ENCODE results near the gene TPH2.

TPH2 gene

DNA sequence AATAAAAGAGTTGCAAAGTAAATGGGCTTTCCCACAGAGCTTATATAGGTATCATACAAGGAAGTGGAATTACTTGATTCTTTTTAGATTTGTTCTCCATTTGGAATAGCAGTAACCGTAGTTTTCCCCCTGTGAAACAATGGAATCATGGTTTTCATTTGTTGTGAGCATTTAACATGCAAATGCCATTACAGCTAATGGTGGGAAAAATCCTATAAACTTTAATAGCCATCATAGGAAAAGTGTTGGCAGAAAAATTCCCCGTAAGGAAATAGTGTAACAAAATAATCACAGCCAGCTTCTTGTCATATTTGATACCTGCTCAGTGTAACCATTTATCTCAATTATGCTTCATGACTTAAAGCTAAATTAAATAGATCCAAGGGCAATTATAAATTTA, 95.3 kb downstream of the TPH2 start:
- H3K27me3 Mint-ChIP-seq, result peaks cover 20% of the 10 kb centered on the region
- no peaks in the 10 kb centered on the region for H3K4me1 Mint-ChIP-seq (ENCODE audit: low read depth)
- H3K36me3 Mint-ChIP-seq (ENCODE audit: low read depth), result no peaks in the 10 kb centered on the region
- H3K4me3 Mint-ChIP-seq, result no peak overlapping the region
- no peak for DNase-seq
- H3K27ac Mint-ChIP-seq, result no peak overlapping the region
- H3K9me3 Mint-ChIP-seq, result no peaks in the 10 kb centered on the region

- H3K9me3 Mint-ChIP-seq, result no peaks in the 10 kb centered on the region
- H3K4me1 Mint-ChIP-seq (ENCODE audit: low read depth), result no peaks in the 10 kb centered on the region
- no peak overlapping the region for H3K4me3 Mint-ChIP-seq
- DNase-seq, result no peak
- H3K27ac Mint-ChIP-seq, result no peak overlapping the region
- no peaks in the 10 kb centered on the region for H3K36me3 Mint-ChIP-seq (ENCODE audit: low read depth)
- H3K27me3 Mint-ChIP-seq, result peaks cover 14% of the 10 kb centered on the region
These were observed 97.0 kb downstream of the TPH2 start for GRCh38 chr12:72035625-72036024.

GRCh38 chr12:72036393-72036792, 97.7 kb downstream of the TPH2 start:
- Mint-ChIP-seq H3K9me3 (no peaks in the 10 kb centered on the region), H3K27me3 (peaks cover 11% of the 10 kb centered on the region), H3K36me3 (ENCODE audit: low read depth) (no peaks in the 10 kb centered on the region), H3K27ac (no peak overlapping the region), H3K4me3 (no peak overlapping the region), H3K4me1 (ENCODE audit: low read depth) (no peaks in the 10 kb centered on the region)
- no peak for DNase-seq

- Mint-ChIP-seq H3K9me3 (no peaks in the 10 kb centered on the region), H3K4me3 (no peak overlapping the region), H3K27me3 (peaks cover 7% of the 10 kb centered on the region), H3K4me1 (ENCODE audit: low read depth) (no peaks in the 10 kb centered on the region), H3K36me3 (ENCODE audit: low read depth) (no peaks in the 10 kb centered on the region), H3K27ac (no peak overlapping the region)
- DNase-seq, result no peak
These were observed 98.6 kb downstream of the TPH2 start for GRCh38 chr12:72037006-72037795.

DNA sequence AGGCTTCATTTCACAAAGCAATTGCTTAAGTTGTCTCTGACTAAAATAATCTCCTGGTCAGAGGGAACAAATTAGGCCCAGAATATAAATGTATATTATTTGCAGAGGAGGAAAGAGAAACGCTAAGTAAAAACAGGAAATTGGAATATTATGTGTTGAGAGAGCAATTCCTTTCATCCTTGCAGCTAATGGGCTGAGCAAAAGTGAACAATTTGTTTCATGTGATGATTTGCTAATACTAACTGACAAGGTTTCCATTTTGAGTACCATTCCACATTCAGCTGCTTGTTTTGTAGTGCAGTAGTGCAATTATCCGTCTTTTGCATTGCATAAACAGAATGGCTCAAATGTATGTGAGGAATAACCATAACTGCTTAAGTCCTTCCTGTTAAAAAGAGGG, 103.2 kb downstream of the TPH2 start:
- Mint-ChIP-seq H3K9me3 (no peaks in the 10 kb centered on the region), H3K36me3 (ENCODE audit: low read depth) (no peaks in the 10 kb centered on the region), H3K4me1 (ENCODE audit: low read depth) (no peaks in the 10 kb centered on the region), H3K27ac (no peak overlapping the region), H3K4me3 (no peak overlapping the region), H3K27me3 (peaks cover 12% of the 10 kb centered on the region)
- no peak for DNase-seq

DNA sequence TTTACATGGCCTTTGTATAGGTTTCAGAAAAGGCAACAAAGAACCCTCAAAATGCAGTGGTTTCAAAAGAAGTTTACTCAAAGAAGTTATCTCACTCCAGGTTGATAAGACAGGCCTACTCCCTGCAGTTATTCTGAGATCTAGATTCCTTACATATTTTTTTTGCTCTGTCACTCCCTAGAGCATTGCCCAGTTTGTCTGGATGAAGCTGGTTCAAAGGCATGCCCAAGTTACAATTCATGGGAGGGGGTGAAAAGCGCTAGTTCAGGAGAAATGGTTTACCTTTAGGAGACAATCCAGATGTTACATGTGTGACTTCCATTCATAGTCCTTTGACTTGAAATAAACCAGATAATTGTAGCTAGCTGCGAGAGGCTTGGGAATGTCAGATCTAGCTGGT, 115.0 kb downstream of the TPH2 start:
- DNase-seq, result no peak
- no peak overlapping the region for H3K4me3 Mint-ChIP-seq
- no peaks in the 10 kb centered on the region for H3K36me3 Mint-ChIP-seq (ENCODE audit: low read depth)
- no peaks in the 10 kb centered on the region for H3K9me3 Mint-ChIP-seq
- no peaks in the 10 kb centered on the region for H3K27me3 Mint-ChIP-seq
- H3K4me1 Mint-ChIP-seq (ENCODE audit: low read depth), result no peaks in the 10 kb centered on the region
- no peak overlapping the region for H3K27ac Mint-ChIP-seq

GRCh38 chr12:72054511-72054910, 115.9 kb downstream of the TPH2 start:
- Mint-ChIP-seq H3K27ac (no peak overlapping the region), H3K4me3 (no peak overlapping the region)

DNA sequence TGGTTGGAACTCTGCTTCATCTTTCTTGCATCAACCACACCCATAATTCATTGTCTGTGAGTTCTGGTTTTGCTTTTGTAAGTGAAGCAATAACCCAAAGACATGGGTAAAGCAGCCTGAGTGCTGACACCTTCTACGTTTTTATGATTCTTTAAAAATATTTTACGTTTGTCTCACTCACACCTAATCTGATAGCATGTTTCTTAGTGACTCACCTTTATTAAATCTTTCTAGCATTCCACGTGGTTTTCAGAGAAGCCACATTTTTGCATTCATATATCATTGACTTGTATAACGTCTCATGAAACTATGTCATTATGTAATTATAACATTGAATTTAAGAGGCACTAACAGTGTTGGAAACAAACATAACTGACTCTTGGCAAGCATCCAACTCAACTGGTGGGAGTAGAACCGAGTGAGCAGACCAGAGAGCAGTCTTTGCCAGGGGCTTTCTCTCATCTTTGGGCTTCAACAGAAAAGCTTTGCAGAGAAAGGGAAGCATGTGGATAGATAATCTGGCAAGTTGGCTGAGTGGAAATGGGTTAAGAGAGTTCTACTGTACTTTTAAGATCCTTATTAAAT, 118.8 kb downstream of the TPH2 start:
- Mint-ChIP-seq H3K27me3 (no peaks in the 10 kb centered on the region), H3K9me3 (no peaks in the 10 kb centered on the region), H3K4me1 (ENCODE audit: low read depth) (no peaks in the 10 kb centered on the region), H3K36me3 (ENCODE audit: low read depth) (no peaks in the 10 kb centered on the region), H3K27ac (no peak overlapping the region), H3K4me3 (no peak overlapping the region)
- DNase-seq, result no peak

More at GRCh38 chr12:72054511-72054910, 115.9 kb downstream of the TPH2 start:
- no peak for DNase-seq
- no peaks in the 10 kb centered on the region for H3K4me1 Mint-ChIP-seq (ENCODE audit: low read depth)
- no peaks in the 10 kb centered on the region for H3K27me3 Mint-ChIP-seq
- no peaks in the 10 kb centered on the region for H3K9me3 Mint-ChIP-seq
- H3K36me3 Mint-ChIP-seq (ENCODE audit: low read depth), result no peaks in the 10 kb centered on the region

GRCh38 chr12:72063073-72063472, 124.4 kb downstream of the TPH2 start:
- H3K27me3 Mint-ChIP-seq, result no peaks in the 10 kb centered on the region
- no peak overlapping the region for H3K27ac Mint-ChIP-seq
- H3K4me1 Mint-ChIP-seq (ENCODE audit: low read depth), result no peaks in the 10 kb centered on the region
- no peak overlapping the region for H3K4me3 Mint-ChIP-seq
- H3K36me3 Mint-ChIP-seq (ENCODE audit: low read depth), result no peaks in the 10 kb centered on the region
- H3K9me3 Mint-ChIP-seq, result no peaks in the 10 kb centered on the region
- DNase-seq, result no peak

DNA sequence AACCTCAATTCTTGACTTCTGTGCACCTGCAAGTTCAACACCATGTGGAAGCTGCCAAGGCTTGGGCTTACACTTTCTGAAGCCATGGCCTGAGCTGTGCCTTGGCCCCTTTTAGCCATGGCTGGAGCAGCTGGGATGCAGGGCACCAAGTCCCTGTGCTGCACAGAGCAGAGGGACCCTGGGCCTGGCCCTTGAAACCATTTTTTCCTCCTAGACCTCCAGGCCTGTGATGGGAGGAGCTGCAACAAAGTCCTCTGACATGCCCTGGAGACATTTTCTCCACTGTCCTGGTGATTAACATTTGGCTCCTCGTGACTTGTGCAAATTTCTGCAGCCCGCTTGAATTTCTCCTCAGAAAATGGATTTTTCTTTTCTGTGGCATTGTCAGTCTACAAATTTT, 132.4 kb downstream of the TPH2 start:
- Mint-ChIP-seq H3K4me3 (no peak overlapping the region), H3K27me3 (no peaks in the 10 kb centered on the region), H3K9me3 (peaks cover 7% of the 10 kb centered on the region), H3K36me3 (ENCODE audit: low read depth) (no peaks in the 10 kb centered on the region), H3K27ac (no peak overlapping the region), H3K4me1 (ENCODE audit: low read depth) (no peaks in the 10 kb centered on the region)
- no peak for DNase-seq

GRCh38 chr12:72072592-72073212, 134.1 kb downstream of the TPH2 start:
- no peaks in the 10 kb centered on the region for H3K27me3 Mint-ChIP-seq
- no peak for DNase-seq
- H3K4me3 Mint-ChIP-seq, result no peak overlapping the region
- H3K9me3 Mint-ChIP-seq, result peaks cover 7% of the 10 kb centered on the region
- H3K36me3 Mint-ChIP-seq (ENCODE audit: low read depth), result no peaks in the 10 kb centered on the region
- H3K27ac Mint-ChIP-seq, result no peak overlapping the region
- no peaks in the 10 kb centered on the region for H3K4me1 Mint-ChIP-seq (ENCODE audit: low read depth)

DNA sequence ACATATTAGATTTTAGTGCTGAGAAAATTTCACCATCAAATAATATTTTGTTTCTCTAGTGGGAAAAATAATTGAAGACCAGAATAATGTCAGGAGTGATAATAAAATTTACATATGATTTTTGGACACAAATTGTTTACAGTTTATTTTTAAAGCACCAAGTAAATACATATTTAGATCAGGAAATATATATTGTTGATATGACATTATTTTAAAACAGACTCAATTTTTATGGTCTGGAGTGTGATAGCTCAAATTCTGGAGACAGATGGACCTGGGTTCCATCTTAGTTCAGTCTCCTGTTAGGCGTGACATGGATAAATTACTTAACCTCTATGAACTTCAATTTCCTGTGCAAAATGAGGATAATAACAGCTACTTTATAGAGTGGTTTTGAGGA, 135.4 kb downstream of the TPH2 start:
- no peak overlapping the region for H3K4me3 Mint-ChIP-seq
- H3K36me3 Mint-ChIP-seq (ENCODE audit: low read depth), result no peaks in the 10 kb centered on the region
- H3K9me3 Mint-ChIP-seq, result peaks cover 7% of the 10 kb centered on the region
- H3K27ac Mint-ChIP-seq, result no peak overlapping the region
- no peaks in the 10 kb centered on the region for H3K27me3 Mint-ChIP-seq
- H3K4me1 Mint-ChIP-seq (ENCODE audit: low read depth), result no peaks in the 10 kb centered on the region
- DNase-seq, result no peak

DNA sequence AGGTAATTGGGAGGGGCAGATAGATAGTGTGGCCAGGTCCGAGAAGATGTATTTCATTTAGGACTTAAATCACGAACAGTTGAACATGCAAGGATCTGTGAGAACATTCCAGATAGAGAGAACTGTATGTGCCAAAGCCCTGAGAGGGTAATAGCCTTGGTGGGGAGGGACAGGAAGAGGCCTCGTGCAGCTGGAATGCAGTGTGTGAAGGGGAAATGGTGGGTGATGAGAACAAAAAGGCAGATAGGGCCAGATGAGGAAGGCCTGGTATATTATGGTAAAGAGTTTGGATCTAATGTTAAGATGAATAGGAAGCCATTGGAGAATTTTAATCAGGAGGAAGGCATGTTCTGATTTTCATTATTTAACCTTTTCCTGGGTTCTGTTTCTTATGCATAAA, 136.3 kb downstream of the TPH2 start:
- H3K9me3 Mint-ChIP-seq, result peaks cover 7% of the 10 kb centered on the region
- H3K4me1 Mint-ChIP-seq (ENCODE audit: low read depth), result no peaks in the 10 kb centered on the region
- no peaks in the 10 kb centered on the region for H3K36me3 Mint-ChIP-seq (ENCODE audit: low read depth)
- no peak overlapping the region for H3K4me3 Mint-ChIP-seq
- H3K27me3 Mint-ChIP-seq, result no peaks in the 10 kb centered on the region
- H3K27ac Mint-ChIP-seq, result no peak overlapping the region
- DNase-seq, result no peak

DNA sequence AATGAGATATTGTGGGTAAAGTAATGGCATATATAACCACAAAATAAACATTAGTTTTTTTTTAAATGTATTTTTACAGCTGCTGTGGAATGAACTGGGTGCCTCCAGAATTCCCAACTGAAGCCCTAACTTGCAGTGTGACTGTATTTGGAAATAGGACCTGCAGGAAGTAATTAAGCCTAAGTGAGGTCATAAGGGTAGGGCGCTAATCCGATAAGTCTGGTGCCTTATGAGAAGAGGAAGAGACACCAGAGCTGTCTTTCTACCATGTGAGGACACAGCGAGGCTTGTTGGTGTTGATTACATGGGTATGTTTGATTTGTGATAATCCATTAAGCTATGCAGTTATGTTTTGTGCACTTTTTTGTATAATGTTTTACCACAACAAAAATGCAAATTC, 136.8 kb downstream of the TPH2 start:
- Mint-ChIP-seq H3K4me3 (no peak overlapping the region), H3K9me3 (peaks cover 7% of the 10 kb centered on the region), H3K36me3 (ENCODE audit: low read depth) (no peaks in the 10 kb centered on the region), H3K27ac (no peak overlapping the region), H3K27me3 (no peaks in the 10 kb centered on the region), H3K4me1 (ENCODE audit: low read depth) (no peaks in the 10 kb centered on the region)
- DNase-seq, result no peak

DNA sequence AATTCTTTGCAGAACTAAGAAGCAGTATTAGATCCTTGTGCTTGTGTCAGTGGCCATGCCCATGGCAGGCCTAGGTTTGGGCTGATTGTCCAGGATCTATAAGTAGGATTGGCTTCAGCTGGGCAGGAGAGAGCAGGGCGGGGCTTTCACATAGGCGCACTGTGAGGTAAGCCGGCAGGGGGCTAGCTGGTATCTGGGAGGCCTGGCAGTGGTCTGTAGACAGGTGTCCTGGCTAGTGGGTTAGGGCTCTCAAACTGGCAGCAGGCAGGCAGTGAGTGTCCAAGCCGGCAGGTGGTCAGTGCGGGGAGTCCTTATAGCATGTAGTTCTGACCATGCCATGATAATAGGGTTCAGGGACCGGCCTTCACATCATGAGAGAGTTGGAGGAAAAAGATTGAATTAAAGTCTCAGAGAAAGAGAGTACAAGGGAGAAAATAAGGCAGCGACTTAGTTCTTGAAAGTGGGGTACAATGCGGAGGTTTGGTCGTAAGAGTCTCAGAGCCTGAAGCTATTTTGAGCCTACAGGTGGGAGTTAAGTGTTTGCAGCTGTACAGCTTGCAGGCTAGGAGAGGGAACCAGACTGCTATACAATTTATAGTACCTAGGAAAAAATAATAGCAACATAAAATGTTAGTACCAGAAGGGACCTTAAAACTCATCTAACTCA, 137.4 kb downstream of the TPH2 start:
- no peak for DNase-seq
- Mint-ChIP-seq H3K27me3 (peaks cover 3% of the 10 kb centered on the region), H3K4me1 (ENCODE audit: low read depth) (no peaks in the 10 kb centered on the region), H3K4me3 (no peak overlapping the region), H3K27ac (no peak overlapping the region), H3K36me3 (ENCODE audit: low read depth) (no peaks in the 10 kb centered on the region), H3K9me3 (peaks cover 7% of the 10 kb centered on the region)
